Stimulated activated naive CD8-positive, alpha-beta T cell treated with anti-CD3 and anti-CD28 coated beads, Interleukin-15, Interleukin-2, amounts not matched to agents 100 ng/mL and 50 ng/mL, for 24 hours (primary cell): Measurements from ENCODE around the gene TAF3.

Source experiments
- H3K27ac Mint-ChIP-seq: one replicate; pipeline ENCODE4 v1.8.0; 2021; ENCODE audit warnings: mild to moderate bottlenecking, mixed read lengths
- H3K27me3 Mint-ChIP-seq: one replicate; pipeline ENCODE4 v1.8.0; 2021; ENCODE audit warnings: mixed read lengths
- H3K36me3 Mint-ChIP-seq: one replicate; pipeline ENCODE4 v1.8.0; 2021; ENCODE audit warnings: low read depth, mixed read lengths
- H3K4me1 Mint-ChIP-seq: one replicate; pipeline ENCODE4 v1.8.0; 2021; ENCODE audit warnings: low read depth, mixed read lengths
- H3K4me3 Mint-ChIP-seq: one replicate; pipeline ENCODE4 v1.8.0; 2021; ENCODE audit warnings: mild to moderate bottlenecking, mixed read lengths
- H3K9me3 Mint-ChIP-seq: one replicate; pipeline ENCODE4 v1.8.0; 2021; ENCODE audit warnings: mixed read lengths

Gene TAF3

DNA sequence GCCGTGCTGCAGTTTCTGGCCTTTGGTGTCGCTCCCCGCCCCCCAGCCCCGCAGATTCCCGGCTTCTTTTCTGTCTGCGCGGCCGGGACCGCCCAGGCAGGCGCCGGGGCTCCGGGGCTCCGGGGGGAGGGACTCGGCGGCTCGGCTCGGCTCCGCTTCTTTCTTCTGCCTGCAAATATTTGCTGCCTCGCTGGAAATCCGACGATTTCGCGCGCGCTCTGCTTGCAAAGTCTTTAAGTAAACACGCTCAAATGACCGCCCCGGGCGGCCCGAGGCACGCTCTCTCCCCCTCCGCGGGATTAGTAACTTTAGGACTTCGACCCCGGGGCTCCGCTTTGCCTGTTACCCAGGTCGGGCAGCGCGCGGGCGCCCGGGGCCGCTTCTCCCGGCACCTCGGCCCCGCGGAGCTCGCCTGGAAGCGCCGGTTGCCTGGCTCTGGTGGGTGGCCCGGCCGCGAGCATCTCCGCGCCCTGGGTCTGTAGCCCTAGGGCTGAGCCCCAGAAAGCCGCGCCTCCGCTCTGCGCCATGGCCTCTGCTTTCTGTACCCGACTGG lies 232.3 kb downstream of the TAF3 start:
- H3K27me3 Mint-ChIP-seq, result peaks cover 53% of the 10 kb centered on the region
- H3K27ac Mint-ChIP-seq, result no peak overlapping the region
- H3K4me3 Mint-ChIP-seq, result peak overlapping the region; percentile 74
- H3K36me3 Mint-ChIP-seq, result no peaks in the 10 kb centered on the region
- peaks cover 56% of the 10 kb centered on the region for H3K4me1 Mint-ChIP-seq
- H3K9me3 Mint-ChIP-seq, result no peaks in the 10 kb centered on the region

DNA sequence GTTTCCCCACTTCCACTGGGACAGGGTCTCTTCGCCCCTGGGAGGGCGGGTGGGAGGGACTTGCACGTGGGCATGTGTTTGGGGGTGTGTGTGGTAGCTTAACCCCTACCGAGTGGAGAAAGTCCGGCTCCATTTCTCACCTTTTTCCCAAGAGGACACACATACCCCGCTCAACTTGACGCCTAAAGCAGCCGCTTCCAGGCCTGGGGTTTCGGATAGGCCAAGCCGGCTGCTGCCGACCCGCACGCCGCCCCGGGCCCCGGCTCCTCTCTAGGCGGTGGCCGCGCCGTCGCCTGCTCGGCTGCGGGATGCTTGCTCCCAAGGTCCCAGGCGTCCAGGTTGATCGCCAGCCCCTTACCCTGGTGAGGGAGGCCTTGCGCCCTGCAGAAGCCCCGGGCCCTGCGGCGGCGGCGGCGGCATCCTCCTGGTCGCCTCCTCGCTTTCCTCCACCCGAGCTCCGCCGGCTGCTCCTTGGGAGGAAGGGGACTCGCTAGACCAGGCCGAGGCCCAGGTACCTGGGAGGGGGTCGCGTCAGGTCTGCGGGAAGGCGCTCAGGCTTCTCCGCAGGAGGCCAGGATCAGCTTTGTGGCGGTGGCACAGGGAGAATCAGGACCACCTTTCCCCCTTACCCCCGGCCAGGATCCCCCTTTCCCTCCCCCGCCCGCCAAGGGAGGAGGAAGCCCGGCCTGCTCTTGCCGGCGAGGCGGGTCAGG lies 233.0 kb downstream of the TAF3 start:
- H3K9me3 Mint-ChIP-seq, result no peaks in the 10 kb centered on the region
- H3K4me3 Mint-ChIP-seq, result peak overlapping the region; percentile 30
- peaks cover 50% of the 10 kb centered on the region for H3K4me1 Mint-ChIP-seq
- no peaks in the 10 kb centered on the region for H3K36me3 Mint-ChIP-seq
- peaks cover 47% of the 10 kb centered on the region for H3K27me3 Mint-ChIP-seq
- no peak overlapping the region for H3K27ac Mint-ChIP-seq

DNA sequence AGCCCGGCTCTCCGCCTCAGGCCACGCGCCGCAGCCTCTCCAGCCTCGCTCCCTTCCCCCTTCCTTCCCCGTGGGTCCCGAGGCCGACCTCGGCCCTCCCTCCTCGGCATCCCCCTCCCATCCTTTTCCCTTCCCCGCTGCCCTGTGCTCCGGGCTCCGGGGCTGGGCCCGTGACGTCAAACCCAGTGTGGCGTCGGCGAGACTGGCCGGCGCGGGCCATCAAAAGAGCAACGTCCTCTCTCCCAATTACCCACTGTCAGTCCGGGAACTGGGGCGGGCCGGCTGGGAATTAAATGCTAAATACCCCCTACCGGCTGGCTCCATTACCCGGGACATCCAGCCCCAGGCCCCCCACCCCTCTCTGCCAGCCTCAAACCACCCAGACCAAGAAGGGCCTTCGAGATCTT lies 233.5 kb downstream of the TAF3 start:
- Mint-ChIP-seq H3K4me1 (peaks cover 51% of the 10 kb centered on the region), H3K36me3 (peaks cover 5% of the 10 kb centered on the region), H3K9me3 (no peaks in the 10 kb centered on the region), H3K27ac (peak overlapping the region; percentile 87), H3K4me3 (peak overlapping the region; percentile 96), H3K27me3 (peaks cover 41% of the 10 kb centered on the region)

DNA sequence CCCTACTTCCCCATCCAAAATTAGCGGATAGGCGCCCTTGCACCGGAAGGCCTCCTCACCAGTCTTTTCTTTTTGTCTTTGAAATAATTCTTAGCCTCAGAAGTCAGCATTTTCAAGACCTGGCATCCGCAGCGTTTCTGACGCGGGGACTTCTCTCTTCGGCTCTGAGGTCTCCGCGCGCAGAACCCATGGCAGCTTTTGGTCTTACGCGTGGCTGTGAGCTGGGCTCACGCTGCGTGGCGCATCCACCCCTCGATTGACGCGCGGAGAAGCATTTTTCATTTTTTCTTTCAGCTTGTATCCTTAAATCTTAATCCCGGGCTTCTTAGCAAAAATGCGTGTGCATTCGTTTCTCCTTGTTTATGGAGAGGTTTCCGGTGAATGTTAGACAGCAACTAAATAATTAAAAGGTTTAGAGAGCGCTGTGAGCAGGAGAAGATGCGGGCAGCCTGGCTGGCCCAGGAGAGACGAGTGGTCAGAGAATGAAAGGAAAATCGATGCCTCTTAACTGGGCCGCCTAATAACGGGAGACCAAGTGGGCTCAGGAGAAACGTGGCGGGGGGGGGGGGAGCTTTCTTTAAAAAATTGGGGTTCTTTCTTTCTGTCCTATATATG lies 234.1 kb downstream of the TAF3 start:
- Mint-ChIP-seq H3K9me3 (no peaks in the 10 kb centered on the region), H3K4me3 (peak overlapping the region; percentile 96), H3K4me1 (peaks cover 51% of the 10 kb centered on the region), H3K36me3 (peaks cover 11% of the 10 kb centered on the region), H3K27me3 (peaks cover 35% of the 10 kb centered on the region), H3K27ac (peak overlapping the region; percentile 87)

DNA sequence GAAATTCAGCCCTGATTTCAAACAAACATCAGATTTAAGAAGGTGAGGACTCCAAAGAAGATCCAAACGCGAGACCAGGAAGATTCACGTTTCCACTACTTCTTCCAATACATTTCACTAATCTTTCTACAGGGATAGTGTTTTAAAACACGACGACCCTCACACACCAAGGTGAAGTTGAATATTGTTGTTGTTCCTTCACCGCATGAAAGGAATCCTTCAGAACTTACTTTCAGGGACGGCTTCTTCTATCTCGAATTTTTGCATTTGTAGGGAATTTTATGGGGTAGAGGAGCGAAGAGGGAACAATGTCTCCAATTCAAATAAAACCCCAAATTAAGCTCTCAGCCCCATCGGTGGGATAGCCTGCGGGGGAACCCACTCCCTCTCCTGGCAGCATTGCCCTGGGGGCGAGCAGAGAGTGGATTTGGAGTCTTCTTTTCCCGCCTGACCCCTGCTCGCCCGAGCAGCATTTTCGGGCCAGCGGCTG lies 234.7 kb downstream of the TAF3 start:
- H3K4me3 Mint-ChIP-seq, result peak overlapping the region; percentile 96
- H3K36me3 Mint-ChIP-seq, result peaks cover 15% of the 10 kb centered on the region
- H3K4me1 Mint-ChIP-seq, result peaks cover 50% of the 10 kb centered on the region
- H3K27me3 Mint-ChIP-seq, result peaks cover 29% of the 10 kb centered on the region
- peak overlapping the region; percentile 45 for H3K27ac Mint-ChIP-seq
- H3K9me3 Mint-ChIP-seq, result no peaks in the 10 kb centered on the region

DNA sequence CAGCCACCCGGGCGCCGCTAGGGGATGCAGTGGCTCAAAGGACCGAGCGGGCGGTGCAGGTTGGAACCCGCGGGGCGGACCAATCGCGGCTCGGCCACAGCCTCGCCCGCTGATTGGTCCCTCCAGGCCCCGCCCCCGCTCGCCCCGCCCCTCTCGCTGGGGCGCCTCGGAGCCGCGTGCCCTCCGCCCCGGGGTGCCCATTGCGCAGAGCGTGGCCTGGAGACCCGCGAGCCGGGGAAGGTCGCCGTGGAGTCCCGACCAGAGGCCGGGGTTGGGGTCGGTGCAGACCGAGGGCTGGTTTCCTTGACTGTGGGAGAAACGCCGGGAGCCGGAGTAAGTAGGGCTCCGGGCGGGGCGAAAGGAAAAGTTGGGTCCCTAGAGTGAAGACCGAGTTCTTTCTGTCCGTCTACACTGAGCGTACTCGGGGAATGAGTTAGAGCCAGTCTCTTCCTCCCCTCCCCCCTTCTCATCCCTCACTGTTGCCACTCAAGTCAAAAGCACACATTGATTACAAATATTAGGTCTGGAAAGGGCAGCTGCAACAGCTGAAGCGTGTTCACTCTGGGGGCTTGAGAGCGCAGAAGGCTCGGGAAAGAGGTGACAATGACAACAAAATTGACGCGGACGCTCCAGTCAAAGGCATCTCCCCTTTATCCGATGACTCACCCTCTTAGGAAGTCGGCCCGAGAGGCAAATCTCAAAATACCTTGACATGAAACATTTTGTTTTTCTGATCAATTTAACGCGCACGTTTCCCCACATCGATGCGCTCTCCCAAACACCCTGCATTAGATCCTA lies 235.3 kb downstream of the TAF3 start:
- H3K9me3 Mint-ChIP-seq, result no peaks in the 10 kb centered on the region
- H3K4me1 Mint-ChIP-seq, result peaks cover 50% of the 10 kb centered on the region
- H3K27me3 Mint-ChIP-seq, result peaks cover 23% of the 10 kb centered on the region
- peak overlapping the region; percentile 97 for H3K27ac Mint-ChIP-seq
- H3K36me3 Mint-ChIP-seq, result peaks cover 20% of the 10 kb centered on the region
- peak overlapping the region; percentile 96 for H3K4me3 Mint-ChIP-seq

DNA sequence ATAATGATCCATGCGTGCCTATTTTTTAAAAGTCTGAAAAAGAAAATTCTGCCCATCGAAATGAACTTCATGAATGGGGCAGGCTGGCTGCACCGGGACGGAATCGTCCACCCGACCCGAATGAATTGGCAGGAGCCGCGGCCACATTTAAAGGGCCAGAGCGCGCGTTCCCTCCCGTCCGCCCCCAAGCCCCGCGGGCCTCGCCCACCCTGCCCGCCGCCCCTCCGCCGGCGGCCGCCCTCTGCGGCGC lies 235.9 kb downstream of the TAF3 start:
- Mint-ChIP-seq H3K27me3 (peaks cover 18% of the 10 kb centered on the region), H3K4me1 (peaks cover 50% of the 10 kb centered on the region), H3K36me3 (peaks cover 26% of the 10 kb centered on the region)

DNA sequence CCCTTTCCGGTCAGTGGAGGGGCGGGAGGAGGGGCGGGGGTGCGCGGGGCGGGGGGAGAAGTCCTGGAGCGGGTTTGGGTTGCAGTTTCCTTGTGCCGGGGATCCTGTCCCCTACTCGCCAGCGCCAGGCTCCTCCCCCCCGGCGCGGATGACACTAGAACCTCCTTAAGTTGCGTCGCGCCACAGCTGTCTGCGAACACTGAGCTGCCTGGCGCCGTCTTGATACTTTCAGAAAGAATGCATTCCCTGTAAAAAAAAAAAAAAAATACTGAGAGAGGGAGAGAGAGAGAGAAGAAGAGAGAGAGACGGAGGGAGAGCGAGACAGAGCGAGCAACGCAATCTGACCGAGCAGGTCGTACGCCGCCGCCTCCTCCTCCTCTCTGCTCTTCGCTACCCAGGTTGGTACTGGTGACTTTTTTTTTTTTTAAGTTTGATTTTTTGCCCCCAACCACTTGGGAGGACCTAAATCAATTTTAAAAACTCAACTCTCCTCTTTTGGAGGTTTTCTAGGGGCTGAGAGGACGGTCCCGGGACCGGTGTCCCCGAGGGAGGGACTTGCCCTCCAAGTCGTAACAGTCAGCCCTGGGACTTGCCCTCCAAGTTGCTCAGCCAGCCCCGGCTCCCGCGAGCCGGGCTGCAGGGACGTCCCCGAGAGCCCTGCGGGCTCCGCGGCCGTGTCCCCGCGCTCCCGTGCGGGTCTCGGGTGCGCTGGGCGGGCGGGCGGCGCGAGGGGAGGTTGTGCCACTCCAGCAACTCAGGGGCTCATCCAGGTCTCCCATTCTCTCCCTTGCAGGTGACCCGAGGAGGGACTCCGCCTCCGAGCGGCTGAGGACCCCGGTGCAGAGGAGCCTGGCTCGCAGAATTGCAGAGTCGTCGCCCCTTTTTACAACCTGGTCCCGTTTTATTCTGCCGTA lies 236.4 kb downstream of the TAF3 start, which contains the start of gene GATA3:
GATA3 (plus strand) TSS at position 195 of the 914 bp plus-strand sequence. CDS start 968 bp downstream, outside the sequence.
- H3K4me1 Mint-ChIP-seq, result peaks cover 54% of the 10 kb centered on the region
- H3K36me3 Mint-ChIP-seq, result peaks cover 31% of the 10 kb centered on the region
- no peaks in the 10 kb centered on the region for H3K9me3 Mint-ChIP-seq
- H3K4me3 Mint-ChIP-seq, result peak within 1 kb of the TSS; percentile 96
- H3K27ac Mint-ChIP-seq, result peak within 1 kb of the TSS; percentile 97
- H3K27me3 Mint-ChIP-seq, result peaks cover 16% of the 10 kb centered on the region

More for the DNA sequence above, 235.9 kb downstream of the TAF3 start:
- Mint-ChIP-seq H3K4me3 (peak overlapping the region; percentile 96), H3K9me3 (no peaks in the 10 kb centered on the region), H3K27ac (peak overlapping the region; percentile 97)

DNA sequence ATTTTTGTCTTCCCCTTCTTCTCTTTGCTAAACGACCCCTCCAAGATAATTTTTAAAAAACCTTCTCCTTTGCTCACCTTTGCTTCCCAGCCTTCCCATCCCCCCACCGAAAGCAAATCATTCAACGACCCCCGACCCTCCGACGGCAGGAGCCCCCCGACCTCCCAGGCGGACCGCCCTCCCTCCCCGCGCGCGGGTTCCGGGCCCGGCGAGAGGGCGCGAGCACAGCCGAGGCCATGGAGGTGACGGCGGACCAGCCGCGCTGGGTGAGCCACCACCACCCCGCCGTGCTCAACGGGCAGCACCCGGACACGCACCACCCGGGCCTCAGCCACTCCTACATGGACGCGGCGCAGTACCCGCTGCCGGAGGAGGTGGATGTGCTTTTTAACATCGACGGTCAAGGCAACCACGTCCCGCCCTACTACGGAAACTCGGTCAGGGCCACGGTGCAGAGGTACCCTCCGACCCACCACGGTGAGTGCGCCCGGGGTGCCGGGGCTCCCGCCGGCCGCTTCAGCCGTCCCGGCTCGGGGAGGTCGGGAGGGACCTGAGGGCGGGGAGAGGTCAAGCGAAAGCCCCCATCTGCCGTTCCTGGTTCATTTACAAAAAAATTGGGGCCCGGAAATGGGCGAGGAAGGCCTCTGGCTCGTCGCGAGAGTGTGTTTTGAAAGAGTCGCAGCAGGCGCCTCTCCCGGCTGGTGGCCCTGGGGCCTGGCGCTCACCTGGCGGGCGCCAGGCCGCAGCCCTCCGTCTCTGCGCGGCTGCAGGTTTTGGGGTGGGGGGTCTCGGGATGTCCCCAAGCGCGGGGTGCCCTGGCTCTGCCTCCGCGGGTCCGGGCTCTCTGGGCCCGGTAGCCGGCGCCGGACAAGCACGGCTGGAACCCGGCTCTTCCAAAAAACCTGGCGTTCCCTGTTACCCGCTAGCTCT lies 237.4 kb downstream of the TAF3 start:
- peaks cover 64% of the 10 kb centered on the region for H3K4me1 Mint-ChIP-seq
- no peaks in the 10 kb centered on the region for H3K9me3 Mint-ChIP-seq
- H3K27me3 Mint-ChIP-seq, result peaks cover 14% of the 10 kb centered on the region
- peak overlapping the region; percentile 96 for H3K27ac Mint-ChIP-seq
- peaks cover 41% of the 10 kb centered on the region for H3K36me3 Mint-ChIP-seq
- H3K4me3 Mint-ChIP-seq, result peak overlapping the region; percentile 94

DNA sequence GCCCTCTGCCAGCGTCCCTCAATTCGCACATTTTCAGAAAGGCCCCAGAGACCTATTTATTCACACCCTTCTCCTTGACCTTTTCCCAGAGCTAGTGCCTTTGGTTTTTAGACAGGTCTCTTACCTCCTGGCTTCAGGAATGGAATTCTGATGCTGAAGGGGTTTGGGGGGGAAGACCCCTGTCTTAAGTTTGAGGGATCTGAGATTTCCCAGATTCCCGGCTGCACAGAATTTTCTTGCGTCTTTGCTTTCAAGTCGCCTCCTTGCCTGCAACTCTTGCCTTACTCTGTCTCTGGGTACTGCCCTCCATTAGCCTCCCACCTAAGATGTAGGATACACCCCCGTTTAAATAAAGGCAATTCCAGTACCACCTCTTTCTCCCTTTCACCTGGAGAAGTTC lies 238.1 kb downstream of the TAF3 start:
- H3K27ac Mint-ChIP-seq, result peak overlapping the region; percentile 96
- H3K4me3 Mint-ChIP-seq, result peak overlapping the region; percentile 94
- peaks cover 13% of the 10 kb centered on the region for H3K27me3 Mint-ChIP-seq
- H3K9me3 Mint-ChIP-seq, result no peaks in the 10 kb centered on the region
- H3K4me1 Mint-ChIP-seq, result peaks cover 70% of the 10 kb centered on the region
- peaks cover 48% of the 10 kb centered on the region for H3K36me3 Mint-ChIP-seq

DNA sequence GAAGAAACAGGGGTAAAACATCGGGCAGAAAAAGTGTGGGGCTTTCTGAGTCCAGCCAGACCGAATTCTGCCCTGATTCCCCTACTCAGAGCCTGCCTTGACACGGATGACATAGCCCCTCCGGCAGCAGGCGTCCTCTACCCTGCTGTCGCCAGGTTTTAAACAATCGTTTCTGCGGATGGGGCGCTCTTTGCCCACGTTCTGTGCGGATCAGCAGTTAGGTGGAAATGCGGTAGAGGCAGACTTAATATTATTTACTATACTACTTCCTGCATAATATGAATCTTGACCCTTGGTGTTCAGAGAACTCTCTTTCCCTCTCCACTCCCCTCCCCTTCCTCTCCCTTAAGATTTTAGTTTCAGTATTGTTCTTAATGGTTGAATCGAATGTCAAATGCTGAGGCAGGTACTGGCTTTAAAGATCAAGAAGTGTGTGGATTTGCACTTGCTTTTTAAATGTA lies 238.6 kb downstream of the TAF3 start:
- H3K9me3 Mint-ChIP-seq, result no peaks in the 10 kb centered on the region
- peak overlapping the region; percentile 96 for H3K27ac Mint-ChIP-seq
- peaks cover 13% of the 10 kb centered on the region for H3K27me3 Mint-ChIP-seq
- peaks cover 74% of the 10 kb centered on the region for H3K4me1 Mint-ChIP-seq
- peak overlapping the region; percentile 94 for H3K4me3 Mint-ChIP-seq
- H3K36me3 Mint-ChIP-seq, result peaks cover 50% of the 10 kb centered on the region

DNA sequence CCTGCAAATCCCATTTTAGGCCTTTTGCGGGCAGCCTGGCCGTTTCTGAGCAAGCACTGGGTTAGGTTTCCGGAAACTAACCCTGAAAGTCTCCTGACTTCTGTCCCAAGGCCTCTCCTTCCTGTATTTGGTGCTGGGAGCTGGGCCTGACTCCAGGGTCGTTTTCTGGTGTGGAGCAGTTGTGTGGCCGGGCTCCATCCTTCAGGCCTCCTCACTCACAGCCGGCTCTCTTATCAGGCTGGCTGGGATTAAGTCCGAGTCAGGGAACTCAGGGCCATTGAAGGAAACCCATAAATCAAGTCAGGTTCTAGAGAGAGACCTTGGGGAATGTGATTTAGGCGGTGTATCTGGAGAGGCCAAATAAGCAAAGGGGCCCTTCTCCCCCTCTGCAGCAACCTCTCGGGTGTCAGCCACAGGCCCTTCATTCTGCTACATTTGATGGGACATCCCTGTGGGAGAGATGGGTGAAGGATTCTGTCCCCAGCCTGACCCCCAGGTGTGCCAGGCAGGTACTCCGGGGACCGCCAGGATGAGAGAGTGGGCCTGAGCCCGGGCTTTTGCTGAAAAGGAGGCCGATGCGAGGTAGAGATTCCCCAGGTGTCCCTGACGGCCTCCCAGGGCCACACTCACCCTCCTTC lies 239.4 kb downstream of the TAF3 start:
- H3K27ac Mint-ChIP-seq, result peak overlapping the region; percentile 96
- peaks cover 74% of the 10 kb centered on the region for H3K4me1 Mint-ChIP-seq
- H3K9me3 Mint-ChIP-seq, result no peaks in the 10 kb centered on the region
- H3K36me3 Mint-ChIP-seq, result peaks cover 56% of the 10 kb centered on the region
- peak overlapping the region; percentile 94 for H3K4me3 Mint-ChIP-seq
- H3K27me3 Mint-ChIP-seq, result peaks cover 5% of the 10 kb centered on the region
